22Rv1 (cell line): ENCODE measurements around the gene SPNS3.

Source experiments
- H3K27ac ChIP-seq: fragments of 450-650 bp; 2 replicates; pipeline ENCODE4 v1.5.1; 2017
- ZFX ChIP-seq: fragments of 450-650 bp; IDR thresholded peaks from 2 replicates; pipeline ENCODE4 v1.6.1; 2017; ENCODE audit warnings: antibody characterized with exemption, borderline replicate concordance
- TF ChIP-seq, protein P1 (sequence below): fragments of 450-650 bp; IDR thresholded peaks from 2 replicates; pipeline ENCODE4 v1.5.1; 2017; ENCODE audit warnings: mild to moderate bottlenecking

Gene SPNS3

DNA sequence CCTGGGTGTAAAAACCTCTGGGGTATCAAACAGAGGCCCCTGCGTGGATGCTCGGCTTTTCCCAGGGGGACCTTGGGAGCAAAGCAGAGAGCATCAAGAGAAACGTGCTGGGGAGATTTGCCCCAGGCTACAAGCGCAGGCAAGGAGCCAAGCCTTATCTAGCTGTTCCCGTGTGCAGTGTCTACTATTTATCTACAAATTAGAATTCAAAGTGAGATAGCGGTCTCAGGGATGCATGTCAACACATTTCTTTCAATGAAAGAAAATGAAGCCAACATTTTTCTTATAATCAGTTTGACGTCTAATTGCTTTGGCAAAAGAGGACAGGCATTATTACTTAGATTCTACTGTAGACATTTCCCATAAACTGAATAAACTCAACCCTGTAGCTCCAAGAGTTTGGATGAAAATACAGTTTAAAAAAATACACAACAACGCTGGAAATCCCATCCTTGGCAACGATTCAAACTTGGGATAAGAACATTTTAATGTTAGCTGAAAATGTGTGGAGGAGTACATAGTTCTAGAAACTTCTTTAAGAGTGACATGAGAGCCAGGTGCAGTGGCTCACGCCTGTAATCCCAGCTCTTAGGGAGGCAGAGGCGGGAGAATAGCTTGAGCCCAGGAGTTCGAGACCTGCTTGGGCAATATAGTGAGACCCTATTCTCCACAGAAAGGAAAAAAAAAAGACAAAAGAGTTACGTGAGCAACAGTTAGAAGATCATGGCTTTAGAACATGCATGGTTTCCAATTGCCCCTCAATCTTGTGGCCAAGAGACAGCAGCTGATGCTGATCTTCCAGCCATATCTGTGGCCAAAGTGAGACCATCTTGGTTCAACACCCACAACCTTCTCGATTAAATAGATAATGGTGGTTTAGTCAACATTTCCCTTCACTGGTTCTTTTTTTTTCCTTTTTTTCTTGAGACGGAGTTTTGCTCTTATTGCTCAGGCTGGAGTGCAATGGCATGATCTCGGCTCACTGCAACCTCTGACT, 7.2 kb downstream of the SPNS3 start:
- no peak for TF ChIP-seq ZFX
- TF ChIP-seq, protein P1, sequence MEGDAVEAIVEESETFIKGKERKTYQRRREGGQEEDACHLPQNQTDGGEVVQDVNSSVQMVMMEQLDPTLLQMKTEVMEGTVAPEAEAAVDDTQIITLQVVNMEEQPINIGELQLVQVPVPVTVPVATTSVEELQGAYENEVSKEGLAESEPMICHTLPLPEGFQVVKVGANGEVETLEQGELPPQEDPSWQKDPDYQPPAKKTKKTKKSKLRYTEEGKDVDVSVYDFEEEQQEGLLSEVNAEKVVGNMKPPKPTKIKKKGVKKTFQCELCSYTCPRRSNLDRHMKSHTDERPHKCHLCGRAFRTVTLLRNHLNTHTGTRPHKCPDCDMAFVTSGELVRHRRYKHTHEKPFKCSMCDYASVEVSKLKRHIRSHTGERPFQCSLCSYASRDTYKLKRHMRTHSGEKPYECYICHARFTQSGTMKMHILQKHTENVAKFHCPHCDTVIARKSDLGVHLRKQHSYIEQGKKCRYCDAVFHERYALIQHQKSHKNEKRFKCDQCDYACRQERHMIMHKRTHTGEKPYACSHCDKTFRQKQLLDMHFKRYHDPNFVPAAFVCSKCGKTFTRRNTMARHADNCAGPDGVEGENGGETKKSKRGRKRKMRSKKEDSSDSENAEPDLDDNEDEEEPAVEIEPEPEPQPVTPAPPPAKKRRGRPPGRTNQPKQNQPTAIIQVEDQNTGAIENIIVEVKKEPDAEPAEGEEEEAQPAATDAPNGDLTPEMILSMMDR, result no peak
- no peak overlapping the region for H3K27ac ChIP-seq

DNA sequence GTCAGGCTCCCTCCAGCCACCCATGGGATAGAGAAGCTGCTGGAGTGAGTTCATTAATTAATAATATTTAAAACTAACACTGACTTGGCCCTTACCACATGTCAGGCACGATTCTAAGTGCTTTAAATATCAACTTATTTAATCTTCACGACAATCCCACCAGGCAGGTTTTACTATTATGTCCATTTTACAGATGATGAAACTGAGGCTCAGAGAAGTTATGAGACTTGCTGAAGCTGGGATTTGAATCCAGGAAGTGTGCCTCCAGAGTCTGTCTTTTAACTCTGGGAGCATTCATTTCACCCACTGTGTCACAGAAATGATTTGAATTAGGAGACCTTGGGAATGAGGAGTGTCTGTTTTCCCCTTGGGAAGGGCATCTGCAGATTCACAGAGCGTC, 8.8 kb downstream of the SPNS3 start:
- no peak overlapping the region for H3K27ac ChIP-seq
- TF ChIP-seq ZFX, result no peak
- TF ChIP-seq, protein P1, result no peak

DNA sequence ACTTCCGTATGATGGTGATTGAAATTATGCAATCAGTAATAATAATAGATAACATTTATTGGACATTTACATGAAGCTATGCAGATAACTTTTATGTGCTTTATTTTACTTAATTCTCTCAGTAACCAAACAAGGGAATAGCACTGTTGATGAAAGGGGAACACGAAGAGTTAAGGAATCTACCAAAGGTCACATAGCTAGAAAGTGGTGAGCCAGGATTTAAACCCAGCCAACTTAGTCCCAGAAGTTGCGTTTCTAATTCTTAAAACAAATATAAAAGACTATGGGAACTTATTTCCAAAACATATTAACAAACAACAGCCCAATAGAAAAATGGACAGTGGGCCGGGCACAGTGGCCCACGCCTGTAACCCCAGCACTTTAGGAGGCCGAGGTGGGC, 9.7 kb downstream of the SPNS3 start:
- TF ChIP-seq, protein P1, result no peak
- TF ChIP-seq ZFX, result no peak
- H3K27ac ChIP-seq, result no peak overlapping the region

DNA sequence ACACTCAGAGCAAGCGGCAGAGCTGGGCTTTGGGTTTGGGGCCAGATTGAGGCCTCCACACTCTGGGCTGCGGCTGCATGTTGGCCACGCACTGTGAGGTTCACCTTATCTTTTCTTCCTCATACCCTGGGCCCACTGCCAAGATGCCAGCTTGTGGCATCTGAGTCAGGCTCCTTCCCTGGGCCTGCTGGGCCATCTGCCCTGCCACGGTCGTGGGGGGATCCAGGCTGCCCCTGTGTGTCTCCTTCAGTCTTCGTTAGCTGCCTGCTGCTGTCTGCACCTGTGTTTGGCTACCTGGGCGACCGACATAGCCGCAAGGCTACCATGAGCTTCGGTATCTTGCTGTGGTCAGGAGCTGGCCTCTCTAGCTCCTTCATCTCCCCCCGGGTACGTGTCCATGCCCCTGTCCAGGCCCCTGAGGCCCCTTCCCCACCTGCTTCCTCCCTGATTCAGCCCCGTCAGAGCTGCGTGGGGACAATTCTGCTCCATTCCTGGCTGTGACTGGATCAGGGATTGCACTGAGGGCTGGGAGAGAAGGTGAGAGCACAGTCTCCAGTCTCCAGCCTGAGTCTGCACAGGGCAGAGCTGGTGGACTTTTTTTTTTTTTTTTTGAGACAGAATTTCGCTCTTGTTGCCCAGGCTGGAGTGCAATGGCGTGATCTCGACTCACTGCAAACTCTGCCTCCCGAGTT, 11.2 kb downstream of the SPNS3 start:
- TF ChIP-seq, protein P1, result no peak
- no peak for TF ChIP-seq ZFX
- no peak overlapping the region for H3K27ac ChIP-seq

DNA sequence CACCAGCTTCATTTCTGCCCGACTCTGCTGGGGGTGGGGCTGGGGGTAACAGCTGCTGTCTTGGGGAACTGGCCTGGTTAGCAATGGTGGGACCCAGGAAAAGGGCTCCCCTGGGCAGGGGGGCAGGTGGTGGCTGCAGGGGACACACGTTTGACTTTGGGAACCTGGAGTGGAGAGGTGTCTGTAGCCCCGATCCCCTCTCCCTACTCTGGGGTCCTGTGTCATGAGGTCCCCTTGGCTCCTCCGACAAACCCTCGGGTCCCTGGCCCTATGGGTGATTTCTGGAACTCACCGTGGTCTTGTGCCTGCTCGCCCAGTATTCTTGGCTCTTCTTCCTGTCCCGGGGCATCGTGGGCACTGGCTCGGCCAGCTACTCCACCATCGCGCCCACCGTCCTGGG, 12.0 kb downstream of the SPNS3 start:
- TF ChIP-seq, protein P1, result no peak
- TF ChIP-seq ZFX, result no peak
- H3K27ac ChIP-seq, result no peak overlapping the region

DNA sequence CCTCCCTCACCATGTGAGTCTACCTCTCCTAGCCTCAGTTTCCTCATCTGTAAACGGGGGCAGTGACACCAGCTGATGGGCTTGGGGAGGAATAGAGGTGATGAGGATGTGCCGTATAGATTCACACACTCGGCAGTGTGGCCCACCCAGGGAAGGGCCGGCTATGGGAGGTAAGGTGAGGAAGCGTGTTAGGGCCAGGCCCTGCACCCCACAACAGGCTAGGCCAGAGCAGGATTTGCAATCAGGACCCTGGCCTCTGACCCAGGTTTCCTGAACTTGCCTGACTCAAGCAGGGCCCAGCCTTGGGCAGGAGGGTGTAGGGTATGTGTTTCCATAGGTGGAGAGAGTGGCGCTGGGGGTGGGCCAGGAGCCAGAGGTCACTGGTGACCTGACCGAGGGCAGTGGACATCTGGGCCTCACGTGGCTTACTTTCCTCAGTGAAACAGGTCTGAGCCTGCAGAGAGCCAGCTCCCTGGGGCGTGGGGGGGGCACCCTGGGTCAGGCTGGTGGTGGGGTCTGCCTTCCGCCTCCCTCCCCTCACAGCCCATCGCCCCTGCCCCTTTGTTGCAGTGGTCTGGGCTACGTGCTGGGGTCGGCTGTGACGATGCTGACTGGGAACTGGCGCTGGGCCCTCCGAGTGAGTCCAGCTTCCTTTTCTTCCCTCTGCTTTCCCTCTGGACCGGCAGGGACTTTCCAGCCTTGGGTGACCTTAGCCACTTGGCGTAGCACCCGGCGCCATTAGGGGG, 12.8 kb downstream of the SPNS3 start:
- H3K27ac ChIP-seq, result no peak overlapping the region
- no peak for TF ChIP-seq ZFX
- TF ChIP-seq, protein P1, result no peak
